ENCODE data around the gene CFAP69.
A peak's percentile ranks its signal among the peaks of the same experiment; 100 is the strongest.

Gene CFAP69

GRCh38 chr7:90211391-90212148, 33.4 kb upstream of the CFAP69 start, which contains the start of gene STEAP2:
TSS of gene STEAP2 (plus strand) at chr7:90211740. CDS start at chr7:90225083, 13,343 bp downstream.
- Histone ChIP-seq H3K9me3 (ENCODE audit: insufficient read depth, low read length) (no peaks in the 10 kb centered on the region), H3K4me3 (ENCODE audit: insufficient read length, low read depth) (peak within 1 kb of the TSS; percentile 80), H3K27me3 (ENCODE audit: insufficient read depth, insufficient read length) (no peaks in the 10 kb centered on the region), H3K36me3 (ENCODE audit: insufficient read depth, insufficient read length, low read length) (no peaks in the 10 kb centered on the region), H3K9ac (ENCODE audit: insufficient read length, low read depth) (peak within 1 kb of the TSS; percentile 82), H3K4me1 (ENCODE audit: insufficient read depth, insufficient read length) (no peaks in the 10 kb centered on the region)
- TF ChIP-seq ZNF274 (IDR thresholded peaks at IDR 0.05; ENCODE audit: low read depth, low read length), result no peak
- TF ChIP-seq YY1 (IDR thresholded peaks at IDR 0.05; ENCODE audit: insufficient read depth, insufficient read length), result no peak
- TF ChIP-seq SUZ12 (IDR thresholded peaks at IDR 0.05; ENCODE audit: extremely low read depth, insufficient read depth, insufficient read length), result no peak
- DNase-seq (ENCODE audit: low read depth, low spot score), result peak; percentile 92

- DNase-seq (ENCODE audit: low read depth, low spot score), result peak; percentile 3
- peak overlapping the region; percentile 80 for H3K4me3 ChIP-seq (ENCODE audit: insufficient read length, low read depth)
- TF ChIP-seq ZNF274 (IDR thresholded peaks at IDR 0.05; ENCODE audit: low read depth, low read length), result no peak
- no peak for TF ChIP-seq YY1 (IDR thresholded peaks at IDR 0.05; ENCODE audit: insufficient read depth, insufficient read length)
- no peak for TF ChIP-seq SUZ12 (IDR thresholded peaks at IDR 0.05; ENCODE audit: extremely low read depth, insufficient read depth, insufficient read length)
- H3K36me3 ChIP-seq (ENCODE audit: insufficient read depth, insufficient read length, low read length), result no peaks in the 10 kb centered on the region
- H3K4me1 ChIP-seq (ENCODE audit: insufficient read depth, insufficient read length), result no peaks in the 10 kb centered on the region
- no peaks in the 10 kb centered on the region for H3K9me3 ChIP-seq (ENCODE audit: insufficient read depth, low read length)
- no peaks in the 10 kb centered on the region for H3K27me3 ChIP-seq (ENCODE audit: insufficient read depth, insufficient read length)
- peak overlapping the region; percentile 82 for H3K9ac ChIP-seq (ENCODE audit: insufficient read length, low read depth)
Observed at GRCh38 chr7:90212149-90212495, 32.9 kb upstream of the CFAP69 start.

GRCh38 chr7:90213521-90213920, 31.5 kb upstream of the CFAP69 start:
- no peak overlapping the region for H3K9ac ChIP-seq (ENCODE audit: insufficient read length, low read depth)
- H3K9me3 ChIP-seq (ENCODE audit: insufficient read depth, low read length), result no peaks in the 10 kb centered on the region
- H3K36me3 ChIP-seq (ENCODE audit: insufficient read depth, insufficient read length, low read length), result no peaks in the 10 kb centered on the region
- H3K4me3 ChIP-seq (ENCODE audit: insufficient read length, low read depth), result no peak overlapping the region
- TF ChIP-seq SUZ12 (IDR thresholded peaks at IDR 0.05; ENCODE audit: extremely low read depth, insufficient read depth, insufficient read length) (no peak), YY1 (IDR thresholded peaks at IDR 0.05; ENCODE audit: insufficient read depth, insufficient read length) (no peak), ZNF274 (IDR thresholded peaks at IDR 0.05; ENCODE audit: low read depth, low read length) (no peak)
- H3K4me1 ChIP-seq (ENCODE audit: insufficient read depth, insufficient read length), result no peaks in the 10 kb centered on the region
- H3K27me3 ChIP-seq (ENCODE audit: insufficient read depth, insufficient read length), result no peaks in the 10 kb centered on the region
- no peak for DNase-seq (ENCODE audit: low read depth, low spot score)

GRCh38 chr7:90216080-90216674, 28.8 kb upstream of the CFAP69 start:
- Histone ChIP-seq H3K9ac (ENCODE audit: insufficient read length, low read depth) (no peak overlapping the region), H3K27me3 (ENCODE audit: insufficient read depth, insufficient read length) (no peaks in the 10 kb centered on the region), H3K36me3 (ENCODE audit: insufficient read depth, insufficient read length, low read length) (no peaks in the 10 kb centered on the region), H3K9me3 (ENCODE audit: insufficient read depth, low read length) (no peaks in the 10 kb centered on the region), H3K4me3 (ENCODE audit: insufficient read length, low read depth) (no peak overlapping the region), H3K4me1 (ENCODE audit: insufficient read depth, insufficient read length) (no peaks in the 10 kb centered on the region)
- TF ChIP-seq ZNF274 (IDR thresholded peaks at IDR 0.05; ENCODE audit: low read depth, low read length) (no peak), YY1 (IDR thresholded peaks at IDR 0.05; ENCODE audit: insufficient read depth, insufficient read length) (no peak), SUZ12 (IDR thresholded peaks at IDR 0.05; ENCODE audit: extremely low read depth, insufficient read depth, insufficient read length) (no peak)
- no peak for DNase-seq (ENCODE audit: low read depth, low spot score)

- TF ChIP-seq YY1 (IDR thresholded peaks at IDR 0.05; ENCODE audit: insufficient read depth, insufficient read length), result no peak
- no peak for TF ChIP-seq SUZ12 (IDR thresholded peaks at IDR 0.05; ENCODE audit: extremely low read depth, insufficient read depth, insufficient read length)
- no peak for TF ChIP-seq ZNF274 (IDR thresholded peaks at IDR 0.05; ENCODE audit: low read depth, low read length)
- Histone ChIP-seq H3K36me3 (ENCODE audit: insufficient read depth, insufficient read length, low read length) (no peaks in the 10 kb centered on the region), H3K4me1 (ENCODE audit: insufficient read depth, insufficient read length) (no peaks in the 10 kb centered on the region), H3K27me3 (ENCODE audit: insufficient read depth, insufficient read length) (no peaks in the 10 kb centered on the region), H3K9ac (ENCODE audit: insufficient read length, low read depth) (no peak overlapping the region), H3K9me3 (ENCODE audit: insufficient read depth, low read length) (no peaks in the 10 kb centered on the region), H3K4me3 (ENCODE audit: insufficient read length, low read depth) (no peak overlapping the region)
- DNase-seq (ENCODE audit: low read depth, low spot score), result no peak
Observed at GRCh38 chr7:90216771-90217170, 28.2 kb upstream of the CFAP69 start.

- no peaks in the 10 kb centered on the region for H3K9me3 ChIP-seq (ENCODE audit: insufficient read depth, low read length)
- TF ChIP-seq SUZ12 (IDR thresholded peaks at IDR 0.05; ENCODE audit: extremely low read depth, insufficient read depth, insufficient read length) (no peak), YY1 (IDR thresholded peaks at IDR 0.05; ENCODE audit: insufficient read depth, insufficient read length) (no peak), ZNF274 (IDR thresholded peaks at IDR 0.05; ENCODE audit: low read depth, low read length) (no peak)
- no peaks in the 10 kb centered on the region for H3K4me1 ChIP-seq (ENCODE audit: insufficient read depth, insufficient read length)
- no peak overlapping the region for H3K9ac ChIP-seq (ENCODE audit: insufficient read length, low read depth)
- H3K27me3 ChIP-seq (ENCODE audit: insufficient read depth, insufficient read length), result no peaks in the 10 kb centered on the region
- no peak overlapping the region for H3K4me3 ChIP-seq (ENCODE audit: insufficient read length, low read depth)
- no peak for DNase-seq (ENCODE audit: low read depth, low spot score)
- H3K36me3 ChIP-seq (ENCODE audit: insufficient read depth, insufficient read length, low read length), result no peaks in the 10 kb centered on the region
Observed at GRCh38 chr7:90222390-90222789, 22.6 kb upstream of the CFAP69 start.
